PC-3 (cell line): ENCODE measurements around the gene DDC. TPM values are rescaled to one million over a fixed set of nuclear protein-coding genes. Genes with fewer than 3 reads are reported as not detected.

Source experiments
- ATAC-seq: fragments of 200-7000 bp; cut with Tn5 transposase; 2 replicates; pipeline ENCODE4 v1.9.1; 2020; ENCODE audit warnings: mild to moderate bottlenecking, moderate library complexity
- BruUV-seq: library from RNA; stranded (reverse); fragments of 400-500 nt; replicated peaks from 2 replicates; lab custom pipeline; 2021; lab: Mats Ljungman, UMichigan
- CTCF ChIA-PET: fragments of 300-600 bp; sonication (Branson Sonifier 250); formaldehyde crosslinking; loops from one replicate; lab custom pipeline; 2022; ENCODE audit warnings: antibody characterized with exemption; lab: Charles Lee
- POLR2A ChIA-PET: fragments of 300-600 bp; sonication (Branson Sonifier 250); formaldehyde crosslinking; loops from one replicate; lab custom pipeline; 2022; ENCODE audit warnings: antibody characterized with exemption; ENCODE audit not compliant: unreplicated experiment; lab: Charles Lee
- DNase-seq: peaks from one replicate; pipeline ENCODE4 v3.0.0-alpha.2; 2015
- H2AFZ ChIP-seq: fragments of 300-600 bp; sonication (generic); 2 replicates; pipeline ENCODE4 v1.6.0; 2016; ENCODE audit warnings: antibody characterized with exemption, low read length
- H3F3A ChIP-seq: fragments of 300-600 bp; sonication (generic); one replicate; pipeline ENCODE4 v1.6.0; 2017; ENCODE audit warnings: antibody characterized with exemption, low read length, control low read depth, mild to moderate bottlenecking; ENCODE audit not compliant: unreplicated experiment
- H3K27ac ChIP-seq: fragments of 300-600 bp; sonication (generic); 2 replicates; pipeline ENCODE4 v1.5.1; 2016; ENCODE audit warnings: mild to moderate bottlenecking, low read length
- H3K27me3 ChIP-seq: fragments of 300-600 bp; sonication (generic); 2 replicates; pipeline ENCODE4 v1.6.1; 2016; ENCODE audit warnings: low read length, mixed read lengths
- H3K36me3 ChIP-seq: fragments of 300-600 bp; sonication (generic); 2 replicates; pipeline ENCODE4 v1.6.1; 2016; ENCODE audit warnings: low read depth, mixed run types, low read length, mixed read lengths
- H3K4me1 ChIP-seq: fragments of 300-600 bp; sonication (generic); 2 replicates; pipeline ENCODE4 v1.5.1; 2016; ENCODE audit warnings: low read length; ENCODE audit not compliant: insufficient read depth
- H3K4me2 ChIP-seq: fragments of 300-600 bp; sonication (generic); 2 replicates; pipeline ENCODE4 v1.6.0; 2016; ENCODE audit warnings: low read length
- H3K4me3 ChIP-seq: fragments of 300-600 bp; sonication (generic); 2 replicates; pipeline ENCODE4 v1.5.1; 2016; ENCODE audit warnings: mild to moderate bottlenecking, low read length, mixed read lengths
- H3K79me2 ChIP-seq: fragments of 300-600 bp; sonication (generic); 2 replicates; pipeline ENCODE4 v1.6.1; 2017; ENCODE audit warnings: low read length, mixed read lengths
- H3K9ac ChIP-seq: fragments of 300-600 bp; sonication (generic); 2 replicates; pipeline ENCODE4 v1.6.0; 2016; ENCODE audit warnings: mild to moderate bottlenecking, low read length
- H3K9me2 ChIP-seq: fragments of 300-600 bp; sonication (generic); replicated peaks from 2 replicates; pipeline ENCODE4 v1.6.1; 2016; ENCODE audit warnings: mixed run types, low read length, mixed read lengths
- H3K9me3 ChIP-seq: fragments of 300-600 bp; sonication (generic); 2 replicates; pipeline ENCODE4 v1.6.1; 2016; ENCODE audit warnings: low read length, mixed read lengths
- H4K20me1 ChIP-seq: fragments of 300-600 bp; sonication (generic); 2 replicates; pipeline ENCODE4 v1.6.1; 2016; ENCODE audit warnings: low read length, mixed read lengths
- EZH2 ChIP-seq: fragments of 300-600 bp; sonication (generic); IDR thresholded peaks from one replicate; pipeline ENCODE4 v1.6.1; 2017; ENCODE audit warnings: antibody characterized with exemption, mild to moderate bottlenecking, low read length; ENCODE audit not compliant: unreplicated experiment
- EZH2phosphoT487 ChIP-seq: fragments of 300-600 bp; sonication (generic); IDR thresholded peaks from 2 replicates; pipeline ENCODE4 v1.6.1; 2018; ENCODE audit warnings: mild to moderate bottlenecking, antibody characterized with exemption, low read length, borderline replicate concordance
- intact Hi-C: fragments of 100-400 bp; cut with micrococcal nuclease; formaldehyde crosslinking; loops from 2 replicates; pipeline ENCODE4 v1.9.0; 2023
- total RNA-seq: library from RNA; depleted of rRNA; stranded (reverse); fragments of >200 nt; gene quantifications from 2 replicates; pipeline ENCODE4 v1.2.3, GENCODE V29; 2014
- TF ChIP-seq, protein P1 (sequence below): fragments of 300-600 bp; sonication (generic); conservative IDR thresholded peaks from 2 replicates; pipeline ENCODE4 v1.5.1; 2017; ENCODE audit warnings: antibody characterized with exemption, low read depth, mild to moderate bottlenecking, low read length

DDC gene
- total RNA-seq, 1 experiment from 2014 or later = not detected

DNA sequence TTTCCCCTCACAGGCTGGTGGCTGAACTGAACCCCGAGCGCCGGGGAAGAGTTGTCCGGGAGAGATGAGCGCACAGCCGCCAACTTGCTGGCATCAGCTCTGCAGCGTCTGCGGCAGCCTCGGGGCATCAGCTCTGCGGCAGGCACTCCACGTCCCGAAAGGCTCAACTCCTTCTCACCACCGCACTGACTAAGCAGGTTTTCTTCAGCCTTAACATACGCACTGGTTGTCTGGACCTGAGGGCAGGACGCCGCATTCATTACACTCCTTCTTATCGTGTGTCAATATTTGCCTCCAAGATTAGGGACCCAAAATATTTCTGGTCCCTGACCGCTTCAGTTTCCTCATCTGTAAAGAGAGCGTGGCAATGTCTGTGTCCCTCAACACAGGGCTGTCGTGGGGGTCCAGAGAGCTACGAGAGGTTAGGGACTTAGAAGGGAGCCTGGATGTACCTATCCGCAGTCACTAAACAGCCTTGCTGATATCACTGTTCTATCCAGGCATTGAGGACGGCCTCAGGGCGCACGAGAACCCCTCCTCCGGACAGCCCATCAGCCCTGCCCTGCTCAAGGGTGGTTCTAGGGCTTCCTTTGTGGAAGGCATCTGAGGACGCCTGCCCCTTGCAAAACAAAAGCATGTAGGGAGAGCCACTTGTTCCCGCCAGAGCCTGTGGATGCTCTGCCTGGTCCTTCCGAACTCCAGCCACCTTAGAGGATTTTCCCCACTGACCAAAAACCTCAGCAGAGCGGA is 72.3 kb downstream of the DDC start:
- no peaks in the 10 kb centered on the region for H3K9me3 ChIP-seq
- H2AFZ ChIP-seq = no peak overlapping the region
- intact Hi-C loops = no loop called here
- DNase-seq (no peak), ATAC-seq (no peak)
- 0 out of 2 replicates have a peak, but pooled peaks cover 8% of the 10 kb centered on the region for H3K27me3 ChIP-seq
- H4K20me1 ChIP-seq = no peaks in the 10 kb centered on the region
- no peak overlapping the region for H3K27ac ChIP-seq
- TF ChIP-seq EZH2 = no peak
- TF ChIP-seq EZH2phosphoT487 = no peak
- TF ChIP-seq, protein P1, sequence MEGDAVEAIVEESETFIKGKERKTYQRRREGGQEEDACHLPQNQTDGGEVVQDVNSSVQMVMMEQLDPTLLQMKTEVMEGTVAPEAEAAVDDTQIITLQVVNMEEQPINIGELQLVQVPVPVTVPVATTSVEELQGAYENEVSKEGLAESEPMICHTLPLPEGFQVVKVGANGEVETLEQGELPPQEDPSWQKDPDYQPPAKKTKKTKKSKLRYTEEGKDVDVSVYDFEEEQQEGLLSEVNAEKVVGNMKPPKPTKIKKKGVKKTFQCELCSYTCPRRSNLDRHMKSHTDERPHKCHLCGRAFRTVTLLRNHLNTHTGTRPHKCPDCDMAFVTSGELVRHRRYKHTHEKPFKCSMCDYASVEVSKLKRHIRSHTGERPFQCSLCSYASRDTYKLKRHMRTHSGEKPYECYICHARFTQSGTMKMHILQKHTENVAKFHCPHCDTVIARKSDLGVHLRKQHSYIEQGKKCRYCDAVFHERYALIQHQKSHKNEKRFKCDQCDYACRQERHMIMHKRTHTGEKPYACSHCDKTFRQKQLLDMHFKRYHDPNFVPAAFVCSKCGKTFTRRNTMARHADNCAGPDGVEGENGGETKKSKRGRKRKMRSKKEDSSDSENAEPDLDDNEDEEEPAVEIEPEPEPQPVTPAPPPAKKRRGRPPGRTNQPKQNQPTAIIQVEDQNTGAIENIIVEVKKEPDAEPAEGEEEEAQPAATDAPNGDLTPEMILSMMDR = no peak
- H3K4me1 ChIP-seq = no peaks in the 10 kb centered on the region
- H3K9me2 ChIP-seq = no peaks in the 10 kb centered on the region
- no peaks in the 10 kb centered on the region for H3K79me2 ChIP-seq
- H3K4me2 ChIP-seq = no peak overlapping the region
- BruUV-seq = no TSS peak
- no peak overlapping the region for H3K4me3 ChIP-seq
- no peak overlapping the region for H3K9ac ChIP-seq
- CTCF ChIA-PET = no interaction called here
- no peaks in the 10 kb centered on the region for H3K36me3 ChIP-seq
- POLR2A ChIA-PET = no interaction called here
- H3F3A ChIP-seq = no peaks in the 10 kb centered on the region

DNA sequence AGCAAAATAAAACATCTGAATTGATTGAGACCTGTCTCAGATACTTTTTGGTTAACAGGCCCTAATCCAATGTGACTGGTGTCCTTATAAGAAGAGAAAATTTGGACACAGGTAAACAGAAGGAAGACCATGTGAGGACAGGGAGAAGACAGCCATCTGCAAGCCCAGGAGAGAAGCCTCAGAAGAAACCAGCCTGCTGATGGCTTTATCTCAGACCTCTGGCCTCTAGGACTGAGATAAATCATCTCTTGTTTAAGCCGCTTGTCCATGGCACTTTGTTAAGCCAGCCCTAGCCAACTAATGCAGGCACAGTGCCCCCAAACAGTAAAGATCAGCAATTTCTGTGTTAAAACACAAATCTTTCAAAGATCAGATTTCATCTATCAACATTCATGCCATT is 73.3 kb downstream of the DDC start:
- Histone ChIP-seq H3K4me2 (no peak overlapping the region), H3K4me3 (no peak overlapping the region), H3K27ac (no peak overlapping the region), H4K20me1 (no peaks in the 10 kb centered on the region), H3K4me1 (no peaks in the 10 kb centered on the region), H3K9me2 (no peaks in the 10 kb centered on the region), H3K27me3 (0 out of 2 replicates have a peak, but pooled peaks cover 1% of the 10 kb centered on the region), H3F3A (no peaks in the 10 kb centered on the region), H3K9me3 (no peaks in the 10 kb centered on the region), H2AFZ (no peak overlapping the region), H3K36me3 (no peaks in the 10 kb centered on the region), H3K79me2 (no peaks in the 10 kb centered on the region), H3K9ac (no peak overlapping the region)
- BruUV-seq = no TSS peak
- ChIA-PET POLR2A (no interaction called here), CTCF (no interaction called here)
- TF ChIP-seq, protein P1 = no peak
- TF ChIP-seq EZH2phosphoT487 (no peak), EZH2 (no peak)
- no peak for ATAC-seq
- intact Hi-C loops = no loop called here
- DNase-seq = no peak

DNA sequence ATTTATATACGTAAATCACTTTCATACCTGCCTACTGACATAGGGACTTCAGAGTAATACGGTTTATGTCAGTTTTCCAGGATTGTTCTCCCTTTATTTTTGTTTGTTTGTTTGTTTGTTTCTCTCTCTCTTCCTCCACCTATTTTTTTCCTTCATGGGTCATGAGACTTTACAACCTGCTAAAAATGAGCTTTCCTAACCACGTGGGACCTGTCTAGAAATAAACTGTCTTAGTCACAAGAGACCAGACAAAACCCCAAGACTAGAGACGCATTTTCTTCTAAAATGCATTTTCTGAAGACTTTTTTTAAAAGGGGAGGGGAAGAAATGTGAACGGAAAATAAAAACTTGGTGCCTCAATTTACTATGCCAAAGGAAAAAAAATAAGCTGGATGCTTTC is 74.0 kb downstream of the DDC start:
- no peaks in the 10 kb centered on the region for H3K4me1 ChIP-seq
- ChIA-PET POLR2A (no interaction called here), CTCF (no interaction called here)
- no peaks in the 10 kb centered on the region for H4K20me1 ChIP-seq
- no peaks in the 10 kb centered on the region for H3K36me3 ChIP-seq
- no peak overlapping the region for H3K4me2 ChIP-seq
- H3K79me2 ChIP-seq = no peaks in the 10 kb centered on the region
- TF ChIP-seq EZH2phosphoT487 (no peak), EZH2 (no peak)
- TF ChIP-seq, protein P1 = no peak
- H3K27me3 ChIP-seq = no peaks in the 10 kb centered on the region
- H3K9ac ChIP-seq = no peak overlapping the region
- no peak overlapping the region for H3K27ac ChIP-seq
- DNase-seq (no peak), ATAC-seq (no peak)
- no peaks in the 10 kb centered on the region for H3K9me3 ChIP-seq
- BruUV-seq = no TSS peak
- no peaks in the 10 kb centered on the region for H3K9me2 ChIP-seq
- H2AFZ ChIP-seq = no peak overlapping the region
- intact Hi-C loops = no loop called here
- no peak overlapping the region for H3K4me3 ChIP-seq
- H3F3A ChIP-seq = no peaks in the 10 kb centered on the region
